Activated CD4-positive, CD25-positive, alpha-beta regulatory T cell treated with anti-CD3 and anti-CD28 coated beads, Interleukin-2, amount 50 U/mL, for 24 hours (primary cell): Measurements from ENCODE around the gene ERC1.
"Not testable (repeated sequence)": the region's sequence is repeated elsewhere in the genome, so short reads cannot be mapped to it uniquely, and the experiment has no call there.

Experiments used
- ATAC-seq, 2 donors: fragments of 150-1000 bp; cut with Tn5 transposase; one replicate each; pipeline ENCODE4 v1.10.0; 2021; ENCODE audit warnings: mild to moderate bottlenecking in 1 of 2, moderate library complexity in 1 of 2

Gene ERC1

GRCh38 chr12:1197264-1198018, 206.4 kb downstream of the ERC1 start:
- ATAC-seq = no peak

GRCh38 chr12:1198854-1199253, 207.8 kb downstream of the ERC1 start:
- not testable (repeated sequence) for ATAC-seq

GRCh38 chr12:1199700-1200099, 208.7 kb downstream of the ERC1 start:
- ATAC-seq = no peak

- ATAC-seq = no peak
These were observed 210.0 kb downstream of the ERC1 start for GRCh38 chr12:1201030-1201429.

GRCh38 chr12:1201886-1202285, 210.9 kb downstream of the ERC1 start:
- no peak for ATAC-seq

- no peak for ATAC-seq
These were observed 212.7 kb downstream of the ERC1 start for GRCh38 chr12:1203735-1204019.

GRCh38 chr12:1204581-1205121, 213.6 kb downstream of the ERC1 start:
- ATAC-seq = peak; percentile 88 to 92

- ATAC-seq = no peak
These were observed 214.6 kb downstream of the ERC1 start for GRCh38 chr12:1205512-1206060.

- no peak for ATAC-seq
These were observed 215.2 kb downstream of the ERC1 start for GRCh38 chr12:1206118-1206734.

GRCh38 chr12:1207276-1207675, 216.3 kb downstream of the ERC1 start:
- no peak for ATAC-seq

GRCh38 chr12:1208719-1209118, 217.7 kb downstream of the ERC1 start:
- ATAC-seq = not testable (repeated sequence)

GRCh38 chr12:1212526-1212925, 221.5 kb downstream of the ERC1 start:
- ATAC-seq = no peak

GRCh38 chr12:1213205-1213604, 222.2 kb downstream of the ERC1 start:
- peak in 1 of 2 donors; percentile 55 for ATAC-seq

GRCh38 chr12:1213618-1214205, 222.7 kb downstream of the ERC1 start:
- ATAC-seq = no peak

GRCh38 chr12:1216560-1216959, 225.5 kb downstream of the ERC1 start:
- ATAC-seq = no peak

- ATAC-seq = no peak
These were observed 226.3 kb downstream of the ERC1 start for GRCh38 chr12:1217191-1217949.

GRCh38 chr12:1218369-1218768, 227.3 kb downstream of the ERC1 start:
- no peak for ATAC-seq

- ATAC-seq = no peak
These were observed 229.4 kb downstream of the ERC1 start for GRCh38 chr12:1220127-1221092.

GRCh38 chr12:1222858-1223639, 232.0 kb downstream of the ERC1 start:
- ATAC-seq = no peak

GRCh38 chr12:1226951-1227350, 235.9 kb downstream of the ERC1 start:
- ATAC-seq = peak in 1 of 2 donors; percentile 55

- ATAC-seq = no peak
These were observed 243.1 kb downstream of the ERC1 start for GRCh38 chr12:1234073-1234472.
